Activated naive CD4-positive, alpha-beta T cell treated with anti-CD3 and anti-CD28 coated beads, Interleukin-2, amount 50 U/mL, for 72 hours (primary cell): ENCODE results near the gene NPAS1. TPM values are rescaled to one million over a fixed set of nuclear protein-coding genes. Genes with fewer than 3 reads are reported as not detected.
A peak's percentile ranks its signal among the peaks of the same experiment; 100 is the strongest.
"Not testable (repeated sequence)": the region's sequence is repeated elsewhere in the genome, so short reads cannot be mapped to it uniquely, and the experiment has no call there.

Experiments
- ATAC-seq, 2 donors: fragments of 150-1000 bp; cut with Tn5 transposase; 2 replicates each; pipeline ENCODE4 v1.10.0; 2021; ENCODE audit warnings: mild to moderate bottlenecking in 2 of 2, moderate library complexity in 2 of 2
- DNase-seq, 2 donors: peaks; one replicate each; pipeline ENCODE4 v3.0.0; 2021 to 2022; ENCODE audit warnings: low spot score in 2 of 2
- H3K27ac Mint-ChIP-seq, 2 donors: one replicate each; pipeline ENCODE4 v1.8.0; 2022; ENCODE audit warnings: mild to moderate bottlenecking in 2 of 2, mixed read lengths in 2 of 2
- H3K36me3 Mint-ChIP-seq, 2 donors: one replicate each; pipeline ENCODE4 v1.8.0; 2022; ENCODE audit warnings: mixed read lengths in 2 of 2
- H3K9me3 Mint-ChIP-seq, 2 donors: one replicate each; pipeline ENCODE4 v1.8.0; 2022; ENCODE audit warnings: mixed read lengths in 2 of 2
- total RNA-seq, 2 donors: library from RNA; stranded (reverse); gene quantifications; one replicate each; pipeline ENCODE4 v1.2.3, GENCODE V29; 2022

Gene NPAS1
- total RNA-seq, 2 donors from 2014 or later, result 0.58 TPM; not detected in 1

DNA sequence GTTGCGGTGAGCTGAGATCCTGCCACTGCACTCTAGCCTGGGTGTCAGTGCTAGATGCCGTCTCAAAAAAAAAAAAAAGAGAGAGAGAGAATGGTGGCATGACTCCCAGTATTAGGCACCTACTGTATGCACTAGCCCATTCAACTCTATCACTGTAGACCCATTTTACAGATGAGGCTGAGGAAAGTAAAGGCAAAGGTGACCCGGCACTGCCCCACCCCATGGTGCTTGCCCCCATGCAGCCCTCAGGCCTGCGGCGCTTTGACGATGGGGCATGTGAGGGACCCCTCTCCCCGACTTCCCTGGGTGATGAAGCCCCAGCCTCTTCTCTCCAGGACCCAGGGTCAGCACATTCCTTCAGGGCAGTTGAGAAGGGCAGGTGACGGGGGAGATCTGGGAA, 7.3 kb downstream of the NPAS1 start:
- no peak for ATAC-seq
- H3K9me3 Mint-ChIP-seq, result no peaks in the 10 kb centered on the region
- no peak for DNase-seq
- H3K27ac Mint-ChIP-seq, result no peak overlapping the region
- H3K36me3 Mint-ChIP-seq, result no peaks in the 10 kb centered on the region

DNA sequence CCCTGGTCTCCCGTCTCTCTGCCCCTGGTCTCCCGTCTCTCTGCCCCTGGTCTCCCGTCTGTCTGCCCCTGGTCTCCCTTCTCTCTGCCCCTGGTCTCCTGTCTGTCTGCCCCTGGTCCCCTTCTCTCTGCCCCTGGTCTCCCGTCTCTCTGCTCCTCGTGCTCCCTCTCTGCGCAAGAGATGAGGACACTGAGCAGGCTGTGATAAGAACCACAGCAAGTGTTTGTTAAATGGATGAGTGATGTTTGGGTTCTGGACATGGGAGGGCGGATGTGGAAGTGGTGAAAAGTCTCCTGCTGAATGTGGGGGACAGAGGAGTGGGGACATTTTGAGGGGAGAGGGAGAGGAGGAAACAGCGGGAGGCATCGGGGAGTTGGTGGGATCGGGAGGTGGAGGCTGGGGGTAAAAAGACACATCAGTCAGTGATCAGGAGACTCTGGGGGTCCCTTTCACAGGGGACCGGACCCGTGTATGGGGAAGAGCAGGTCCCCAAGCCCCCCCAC, 8.0 kb downstream of the NPAS1 start:
- H3K9me3 Mint-ChIP-seq, result no peaks in the 10 kb centered on the region
- H3K36me3 Mint-ChIP-seq, result no peaks in the 10 kb centered on the region
- no peak for ATAC-seq
- DNase-seq, result no peak
- no peak overlapping the region for H3K27ac Mint-ChIP-seq

GRCh38 chr19:47028195-47028601, 8.6 kb downstream of the NPAS1 start:
- ATAC-seq (no peak), DNase-seq (no peak)
- Mint-ChIP-seq H3K36me3 (no peaks in the 10 kb centered on the region), H3K9me3 (no peaks in the 10 kb centered on the region), H3K27ac (no peak overlapping the region)

GRCh38 chr19:47032171-47032811, 12.7 kb downstream of the NPAS1 start:
- no peak overlapping the region for H3K27ac Mint-ChIP-seq
- DNase-seq, result peak in 1 of 2 donors; percentile 67
- H3K9me3 Mint-ChIP-seq, result no peaks in the 10 kb centered on the region
- H3K36me3 Mint-ChIP-seq, result no peaks in the 10 kb centered on the region
- ATAC-seq, result peak in 1 of 2 donors; percentile 33

DNA sequence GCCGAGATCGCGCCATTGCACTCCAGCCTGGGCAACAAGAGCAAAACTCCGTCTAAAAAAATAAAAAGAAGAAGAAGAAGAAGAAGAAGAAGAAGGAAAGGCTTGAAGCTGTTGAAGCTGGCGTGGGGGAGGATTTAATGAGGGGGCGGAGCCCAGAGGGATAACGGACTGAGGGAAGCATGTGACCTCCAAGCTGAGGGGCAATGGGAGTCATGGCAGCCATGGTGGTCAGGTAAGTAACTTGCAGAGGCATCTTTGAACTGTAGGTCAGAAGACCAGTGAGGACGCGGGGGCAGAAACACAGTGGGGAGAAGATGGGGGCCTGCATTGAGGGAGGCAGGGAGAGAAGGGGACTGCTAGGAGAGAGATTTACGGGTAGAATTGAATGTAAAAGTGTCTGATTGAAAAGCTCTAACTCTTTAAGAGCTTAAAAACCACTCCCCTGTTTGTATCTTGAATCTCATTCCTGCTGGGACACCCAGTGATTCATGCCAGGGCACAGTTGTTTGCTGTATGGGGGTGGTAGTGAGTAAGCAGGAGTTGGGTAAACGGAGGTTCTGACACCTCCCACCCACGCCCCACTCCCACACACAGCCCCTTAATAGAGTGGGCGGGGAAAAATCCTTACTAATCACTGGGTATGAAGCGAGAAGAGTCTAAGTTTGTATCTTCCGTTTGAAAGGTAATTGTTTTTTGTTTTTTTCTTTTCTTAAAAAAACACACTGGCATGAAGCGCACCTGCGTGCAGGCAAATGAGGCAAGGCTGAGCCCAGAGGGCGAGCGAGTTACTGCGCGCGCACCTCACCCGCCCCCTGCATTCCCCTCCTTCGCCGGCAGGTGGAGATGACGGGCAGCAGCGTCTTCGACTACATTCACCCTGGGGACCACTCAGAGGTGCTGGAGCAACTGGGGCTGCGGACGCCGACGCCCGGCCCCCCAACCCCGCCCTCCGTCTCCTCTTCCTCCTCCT, 15.8 kb downstream of the NPAS1 start:
- Mint-ChIP-seq H3K36me3 (no peaks in the 10 kb centered on the region), H3K27ac (peak overlapping the region; percentile 83 to 96), H3K9me3 (no peaks in the 10 kb centered on the region)
- DNase-seq (peak; percentile 93 to 100), ATAC-seq (peak; percentile 90 to 92)

DNA sequence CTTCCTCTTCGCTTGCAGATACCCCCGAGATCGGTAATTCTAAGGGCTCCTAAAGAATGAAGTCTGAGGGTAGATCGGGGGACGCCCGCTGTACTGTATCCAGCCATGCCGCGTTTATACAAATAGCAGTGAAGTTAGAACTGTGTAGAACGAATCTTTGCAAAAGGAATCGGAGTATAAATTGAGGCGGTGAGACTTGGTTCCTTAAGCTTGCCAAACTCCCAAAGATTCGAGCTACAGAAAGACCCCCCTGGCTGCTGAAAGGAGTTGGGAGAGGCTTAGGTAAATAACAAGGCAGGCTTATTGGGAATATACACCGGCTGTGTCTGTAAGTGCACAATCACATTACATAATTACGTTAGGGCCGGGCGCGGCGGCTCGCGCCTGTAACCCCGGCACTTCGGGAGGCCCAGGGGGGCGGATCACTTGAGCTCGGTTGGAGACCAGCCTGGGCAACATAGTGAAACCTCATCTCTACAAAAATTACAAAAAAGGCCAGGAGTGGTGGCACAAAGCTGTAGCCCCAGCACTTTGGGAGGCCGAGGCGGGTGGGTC, 16.5 kb downstream of the NPAS1 start:
- Mint-ChIP-seq H3K27ac (peak overlapping the region; percentile 83 to 96), H3K36me3 (no peaks in the 10 kb centered on the region), H3K9me3 (no peaks in the 10 kb centered on the region)
- ATAC-seq, result peak in 1 of 2 donors; percentile 11
- DNase-seq, result no peak

GRCh38 chr19:47037766-47038165, 18.1 kb downstream of the NPAS1 start:
- Mint-ChIP-seq H3K36me3 (no peaks in the 10 kb centered on the region), H3K9me3 (no peaks in the 10 kb centered on the region), H3K27ac (no peak overlapping the region)
- DNase-seq, result no peak
- ATAC-seq, result no peak

DNA sequence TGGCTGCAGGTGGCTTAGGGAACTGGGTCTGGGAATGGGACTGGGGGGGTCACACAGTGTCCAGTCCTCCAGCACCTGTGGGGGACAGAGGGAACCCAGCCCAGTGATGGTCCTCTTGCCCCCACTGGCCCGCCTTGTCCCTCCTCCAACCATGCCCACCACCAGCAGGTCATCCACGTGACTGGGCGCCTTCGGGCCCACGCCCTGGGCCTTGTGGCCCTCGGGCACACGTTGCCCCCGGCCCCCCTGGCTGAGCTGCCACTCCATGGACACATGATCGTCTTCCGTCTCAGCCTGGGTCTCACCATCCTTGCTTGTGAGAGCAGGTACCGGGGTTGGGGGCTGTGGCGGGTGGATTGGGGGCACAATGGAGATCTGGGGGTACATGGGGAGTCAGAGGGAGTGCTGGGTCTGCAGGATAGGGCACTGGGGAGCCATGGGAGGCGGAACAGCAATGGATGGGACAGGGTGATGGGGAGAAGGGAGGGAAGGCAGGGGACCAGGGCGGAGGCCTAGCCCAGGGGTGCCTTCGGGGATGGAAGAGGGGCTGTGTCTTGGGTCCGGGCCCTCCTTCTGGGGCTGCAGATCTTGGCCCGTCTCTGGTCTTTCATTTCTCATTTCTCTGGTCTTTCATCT, 19.7 kb downstream of the NPAS1 start:
- ATAC-seq, result no peak
- no peaks in the 10 kb centered on the region for H3K9me3 Mint-ChIP-seq
- no peaks in the 10 kb centered on the region for H3K36me3 Mint-ChIP-seq
- no peak overlapping the region for H3K27ac Mint-ChIP-seq
- DNase-seq, result no peak

- H3K9me3 Mint-ChIP-seq, result no peaks in the 10 kb centered on the region
- DNase-seq (no peak), ATAC-seq (no peak)
- H3K27ac Mint-ChIP-seq, result no peak overlapping the region
- no peaks in the 10 kb centered on the region for H3K36me3 Mint-ChIP-seq
Measured at GRCh38 chr19:47040869-47041268, 21.2 kb downstream of the NPAS1 start.

- no peak for ATAC-seq
- Mint-ChIP-seq H3K27ac (no peak overlapping the region), H3K36me3 (peaks cover 0 to 5% of the 10 kb centered on the region in 2 donors), H3K9me3 (no peaks in the 10 kb centered on the region)
- no peak for DNase-seq
Measured at GRCh38 chr19:47044946-47045866, 25.6 kb downstream of the NPAS1 start.

- no peaks in the 10 kb centered on the region for H3K9me3 Mint-ChIP-seq
- no peak overlapping the region for H3K27ac Mint-ChIP-seq
- no peak for DNase-seq
- ATAC-seq, result no peak
- H3K36me3 Mint-ChIP-seq, result peaks cover 0 to 5% of the 10 kb centered on the region in 2 donors
Measured at GRCh38 chr19:47045867-47046470, 26.3 kb downstream of the NPAS1 start.

DNA sequence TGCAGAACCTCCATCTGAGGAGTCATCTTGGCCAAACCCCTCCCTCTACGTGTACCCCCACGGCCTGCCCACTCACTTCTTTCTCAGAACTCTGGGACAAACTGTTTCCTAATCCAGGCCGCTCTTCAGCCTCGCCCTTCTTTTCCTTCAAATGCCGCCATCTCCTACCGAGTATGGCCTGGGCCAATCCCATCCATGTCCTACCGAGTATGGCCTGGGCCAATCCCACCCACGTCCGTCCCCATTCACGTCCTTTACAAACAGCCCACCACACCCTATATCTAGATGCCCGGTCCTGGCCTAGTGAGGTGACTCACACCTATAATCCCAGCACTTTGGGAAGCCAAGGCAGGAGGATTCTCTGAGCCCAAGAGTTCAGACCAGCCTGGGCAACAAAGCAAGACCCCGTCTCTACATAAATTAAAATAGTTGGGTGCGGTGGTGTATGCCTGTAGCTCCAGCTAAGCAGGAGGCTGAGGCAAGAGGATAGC, 27.7 kb downstream of the NPAS1 start:
- H3K36me3 Mint-ChIP-seq, result peaks cover 0 to 5% of the 10 kb centered on the region in 2 donors
- no peak for ATAC-seq
- peak overlapping the region; percentile 92 to 97 for H3K27ac Mint-ChIP-seq
- no peak for DNase-seq
- no peaks in the 10 kb centered on the region for H3K9me3 Mint-ChIP-seq

DNA sequence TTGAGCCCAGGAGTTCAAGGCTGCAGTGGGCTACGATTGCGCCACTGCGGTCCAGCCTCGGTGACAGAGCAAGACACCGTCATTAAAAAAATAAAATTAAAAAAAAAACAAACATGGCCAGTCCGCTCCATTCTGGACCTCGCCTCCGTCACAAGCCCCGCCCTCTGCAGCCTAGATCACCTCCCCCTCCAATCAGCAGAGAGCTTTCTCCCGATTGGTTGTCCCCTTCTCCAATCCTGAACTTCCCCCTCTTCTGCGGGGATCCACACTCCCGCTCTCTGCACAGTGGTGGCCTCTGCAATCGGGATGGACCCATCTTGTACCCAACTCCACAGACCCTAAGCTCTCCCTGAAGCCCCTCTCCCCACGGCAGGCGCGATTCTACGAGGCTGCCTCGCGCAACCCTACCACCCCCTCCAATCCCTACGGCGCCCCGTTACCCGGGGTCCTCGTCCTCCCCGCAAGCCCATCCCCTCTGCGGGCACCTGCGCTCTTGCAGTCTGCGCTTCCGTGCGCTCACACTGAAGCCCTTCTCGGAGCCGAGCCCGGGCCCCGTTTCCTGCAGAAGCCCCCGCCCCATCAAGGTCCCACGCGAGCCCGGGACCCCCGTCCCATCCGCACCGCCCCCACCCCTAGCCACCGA, 28.2 kb downstream of the NPAS1 start:
- Mint-ChIP-seq H3K9me3 (no peaks in the 10 kb centered on the region), H3K27ac (peak overlapping the region; percentile 92 to 97), H3K36me3 (peaks cover 0 to 5% of the 10 kb centered on the region in 2 donors)
- ATAC-seq (peak; percentile 73), DNase-seq (peak; percentile 77 to 85)

DNA sequence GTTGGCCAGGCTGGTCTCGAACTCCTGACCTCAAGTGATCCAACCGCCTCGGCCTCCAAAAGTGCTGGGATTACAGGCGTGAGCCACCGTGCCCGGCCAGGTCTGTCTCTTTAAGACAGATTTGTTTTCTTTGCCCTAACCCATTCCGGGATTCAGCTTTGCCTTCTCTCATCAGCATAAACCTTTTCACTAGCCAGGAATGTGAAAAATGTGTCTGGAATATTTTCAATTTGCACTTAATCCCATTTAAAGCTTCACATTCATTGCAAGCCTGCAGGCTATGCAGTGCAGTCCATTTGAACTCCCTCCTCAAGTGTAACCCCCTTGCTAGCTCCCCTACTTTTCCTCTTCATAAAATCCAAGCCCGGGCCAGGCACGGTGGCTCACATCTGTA, 29.7 kb downstream of the NPAS1 start:
- peak overlapping the region; percentile 85 to 92 for H3K27ac Mint-ChIP-seq

DNA sequence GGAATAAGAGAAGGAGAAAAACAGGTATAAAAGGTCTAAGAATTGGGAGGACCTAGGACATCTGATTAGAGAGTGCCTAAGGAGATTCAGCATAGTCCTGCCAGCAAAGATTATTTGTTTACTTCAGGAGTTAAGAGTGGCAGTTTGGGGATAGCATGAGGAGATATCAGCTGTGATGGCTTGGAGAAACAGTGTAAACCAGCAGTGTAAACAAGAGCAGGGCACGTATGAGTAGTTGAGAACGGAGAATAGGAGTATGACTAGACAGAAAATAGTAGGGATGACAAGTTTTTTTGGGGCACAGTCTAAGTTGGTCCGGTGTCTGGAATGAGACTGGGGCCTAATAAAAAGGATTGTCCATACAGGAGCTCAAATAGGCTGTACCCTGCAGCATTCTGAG, 30.9 kb downstream of the NPAS1 start:
- not testable (repeated sequence) for H3K9me3 Mint-ChIP-seq, H3K27ac Mint-ChIP-seq, ATAC-seq, DNase-seq, H3K36me3 Mint-ChIP-seq

More for the DNA sequence above, 29.7 kb downstream of the NPAS1 start:
- H3K36me3 Mint-ChIP-seq, result peaks cover 0 to 5% of the 10 kb centered on the region in 2 donors
- DNase-seq, result no peak
- H3K9me3 Mint-ChIP-seq, result no peaks in the 10 kb centered on the region
- no peak for ATAC-seq
